Upper lobe of left lung (tissue), 6 donors: Measurements from ENCODE around the gene SAMD1. TPM values are rescaled to one million over a fixed set of nuclear protein-coding genes. Genes with fewer than 3 reads are reported as not detected.

ENCODE experiments used
- ATAC-seq, 2 donors: fragments of 200-7000 bp; cut with Tn5 transposase; one replicate each; pipeline ENCODE4 v1.9.1; 2022; ENCODE audit warnings: mild to moderate bottlenecking in 2 of 2, moderate library complexity in 2 of 2; ENCODE audit not compliant: low FRiP score in 2 of 2
- DNase-seq, 2 donors: peaks; one replicate each; pipeline ENCODE4 v3.0.0-alpha.2; 2019 to 2020
- H3K27ac ChIP-seq, 4 donors: fragments of 200-600 bp; sonication (generic); one replicate each; pipeline ENCODE4 v1.5.1; 2016 to 2019
- H3K27me3 ChIP-seq, 4 donors: fragments of 200-600 bp; sonication (generic); one replicate each; pipeline ENCODE4 v1.5.1; 2017 to 2019
- H3K36me3 ChIP-seq, 4 donors: fragments of 200-600 bp; sonication (generic); one replicate each; pipeline ENCODE4 v1.5.1; 2016 to 2019
- H3K4me1 ChIP-seq, 4 donors: fragments of 200-600 bp; sonication (generic); one replicate each; pipeline ENCODE4 v1.5.1; 2018 to 2019
- H3K4me3 ChIP-seq, 4 donors: fragments of 200-600 bp; sonication (generic); one replicate each; pipeline ENCODE4 v1.5.1; 2017 to 2019; ENCODE audit warnings: mild to moderate bottlenecking in 2 of 4, moderate library complexity in 1 of 4
- H3K9me3 ChIP-seq, 4 donors: fragments of 200-600 bp; sonication (generic); one replicate each; pipeline ENCODE4 v1.5.1; 2018 to 2019
- CTCF ChIP-seq, 6 experiments: fragments of 450-650 bp in 4 of 6; fragments of 200-600 bp in 2 of 6; sonication (generic) in 2 of 6; IDR thresholded peaks; one replicate each; pipeline ENCODE4 v1.5.1; 2016 to 2019; ENCODE audit warnings: antibody characterized with exemption in 6 of 6
- EP300 ChIP-seq, 4 donors: sonication (generic); formaldehyde crosslinking; IDR thresholded peaks; one replicate each; pipeline ENCODE4 v1.5.1; 2017; ENCODE audit warnings: antibody characterized with exemption in 4 of 4, control low read depth in 2 of 4
- POLR2A ChIP-seq, 4 donors: fragments of 450-650 bp; IDR thresholded peaks; one replicate each; pipeline ENCODE4 v1.5.1; 2016 to 2017; ENCODE audit warnings: antibody characterized with exemption in 4 of 4, mild to moderate bottlenecking in 2 of 4
- POLR2AphosphoS5 ChIP-seq, 2 donors: sonication (generic); formaldehyde crosslinking; IDR thresholded peaks; one replicate each; pipeline ENCODE4 v1.5.1; 2017; ENCODE audit warnings: antibody characterized with exemption in 2 of 2
- WGBS, 2 donors: methylation state at CpG; one replicate each; pipeline ENCODE4 v1.1.5; 2017 to 2018; 5-methylcytosine and 5-hydroxymethylcytosine counted together
- total RNA-seq, 6 donors: library from RNA; depleted of rRNA in 4 of 6; stranded (reverse); fragments of >200 nt in 4 of 6; gene quantifications; one replicate each; pipeline versions ENCODE4 v1.1.0 to v1.2.1, GENCODE V29; 2016 to 2021
- donor health status: DM: no; HTN: no; CAD: no; lungs with moderate emphysema.
- donor health status: DM: no; HTN: yes; CAD: no; lungs with severe emphysema.

The SAMD1 gene
- total RNA-seq, 6 donors from 2014 or later = 17.8 to 62.8 (median 37.0) TPM

- WGBS, 2 donors = 0% methylated on average over 8 to 13 of the region's 38 CpGs
- no peak for ATAC-seq
- H3K4me1 ChIP-seq = peaks cover 39 to 47% (median 42%) of the 10 kb centered on the region in 4 donors
Measured at GRCh38 chr19:14135985-14136508, 45.5 kb upstream of the SAMD1 start.

GRCh38 chr19:14135355-14135754 is 44.8 kb upstream of the SAMD1 start:
- H3K4me3 ChIP-seq = peak overlapping the region in 1 of 4 donors; percentile 70
- ATAC-seq = no peak
- DNase-seq = no peak
- no peaks in the 10 kb centered on the region for H3K27me3 ChIP-seq
- H3K27ac ChIP-seq = no peak overlapping the region
- peaks cover 36 to 41% (median 36%) of the 10 kb centered on the region in 4 donors for H3K4me1 ChIP-seq
- WGBS, 2 donors = 35 to 41% methylated on average over 6 of the region's 6 CpGs
- TF ChIP-seq EP300 (IDR thresholded peaks at IDR 0.05) = no peak
- no peaks in the 10 kb centered on the region for H3K36me3 ChIP-seq
- no peaks in the 10 kb centered on the region for H3K9me3 ChIP-seq

More at GRCh38 chr19:14135985-14136508, 45.5 kb upstream of the SAMD1 start:
- H3K9me3 ChIP-seq = no peaks in the 10 kb centered on the region
- peak overlapping the region; percentile 52 to 89 (median 76) for H3K4me3 ChIP-seq
- no peaks in the 10 kb centered on the region for H3K36me3 ChIP-seq
- TF ChIP-seq POLR2A (IDR thresholded peaks at IDR 0.05) (no peak), EP300 (IDR thresholded peaks at IDR 0.05) (no peak)
- H3K27me3 ChIP-seq = no peaks in the 10 kb centered on the region
- H3K27ac ChIP-seq = peak overlapping the region; percentile 50 to 94 (median 74)
- DNase-seq = peak in 1 of 2 donors; percentile 77

- no peak for TF ChIP-seq POLR2A (IDR thresholded peaks at IDR 0.05)
- TF ChIP-seq POLR2AphosphoS5 (IDR thresholded peaks at IDR 0.05) = peak; percentile 8 to 61
- no peak for TF ChIP-seq CTCF (IDR thresholded peaks at IDR 0.05)
- no peak for TF ChIP-seq EP300 (IDR thresholded peaks at IDR 0.05)
- WGBS, 2 donors = 44 to 78% methylated on average over 4 of the region's 4 CpGs
- ATAC-seq = peak; percentile 68 to 81
- Histone ChIP-seq H3K27ac (peak overlapping the region; percentile 35 to 75 (median 70)), H3K27me3 (no peaks in the 10 kb centered on the region), H3K36me3 (no peaks in the 10 kb centered on the region), H3K4me1 (peaks cover 7 to 12% (median 9%) of the 10 kb centered on the region in 4 donors), H3K9me3 (no peaks in the 10 kb centered on the region), H3K4me3 (no peak overlapping the region)
- peak in 1 of 2 donors; percentile 47 for DNase-seq
Measured at GRCh38 chr19:14127929-14128509, 37.5 kb upstream of the SAMD1 start.

GRCh38 chr19:14127176-14127575 is 36.6 kb upstream of the SAMD1 start:
- Histone ChIP-seq H3K4me3 (no peak overlapping the region), H3K9me3 (no peaks in the 10 kb centered on the region), H3K27me3 (no peaks in the 10 kb centered on the region), H3K4me1 (peaks cover 7 to 12% (median 9%) of the 10 kb centered on the region in 4 donors), H3K27ac (peak overlapping the region in 3 of 4 donors; percentile 25 to 75 (median 68)), H3K36me3 (no peaks in the 10 kb centered on the region)
- WGBS, 2 donors = 66 to 80% methylated on average over 7 to 8 of the region's 8 CpGs
- TF ChIP-seq EP300 (IDR thresholded peaks at IDR 0.05) (no peak), CTCF (IDR thresholded peaks at IDR 0.05) (no peak), POLR2A (IDR thresholded peaks at IDR 0.05) (peak in 1 of 4 donors; percentile 41), POLR2AphosphoS5 (IDR thresholded peaks at IDR 0.05) (peak in 1 of 2 donors; percentile 10)
- peak in 1 of 2 donors; percentile 69 for DNase-seq
- ATAC-seq = peak; percentile 71 to 84

- Histone ChIP-seq H3K27ac (no peak overlapping the region), H3K4me1 (peaks cover 17 to 22% (median 21%) of the 10 kb centered on the region in 4 donors), H3K36me3 (no peaks in the 10 kb centered on the region), H3K9me3 (no peaks in the 10 kb centered on the region), H3K4me3 (no peak overlapping the region), H3K27me3 (no peaks in the 10 kb centered on the region)
- TF ChIP-seq EP300 (IDR thresholded peaks at IDR 0.05) = no peak
- no peak for TF ChIP-seq POLR2AphosphoS5 (IDR thresholded peaks at IDR 0.05)
- no peak for TF ChIP-seq POLR2A (IDR thresholded peaks at IDR 0.05)
- no peak for TF ChIP-seq CTCF (IDR thresholded peaks at IDR 0.05)
- WGBS, 2 donors = 92 to 99% methylated on average over 6 of the region's 6 CpGs
- DNase-seq (no peak), ATAC-seq (no peak)
Measured at GRCh38 chr19:14122924-14123323, 32.4 kb upstream of the SAMD1 start.

- H3K4me1 ChIP-seq = peaks cover 31 to 37% (median 34%) of the 10 kb centered on the region in 4 donors
- WGBS, 2 donors = 94 to 100% methylated on average over 7 of the region's 7 CpGs
- no peaks in the 10 kb centered on the region for H3K36me3 ChIP-seq
- no peak for ATAC-seq
- no peak overlapping the region for H3K4me3 ChIP-seq
- DNase-seq = no peak
- H3K27me3 ChIP-seq = no peaks in the 10 kb centered on the region
- H3K9me3 ChIP-seq = no peaks in the 10 kb centered on the region
- peak overlapping the region in 3 of 4 donors; percentile 95 to 98 (median 98) for H3K27ac ChIP-seq
- TF ChIP-seq EP300 (IDR thresholded peaks at IDR 0.05) = no peak
- TF ChIP-seq POLR2AphosphoS5 (IDR thresholded peaks at IDR 0.05) = no peak
- no peak for TF ChIP-seq POLR2A (IDR thresholded peaks at IDR 0.05)
- TF ChIP-seq CTCF (IDR thresholded peaks at IDR 0.05) = no peak
Measured at GRCh38 chr19:14120497-14120780, 29.9 kb upstream of the SAMD1 start.
